Activated B cell treated with CpG ODN at 0.5 μM for 24 hours (primary cell): Measurements from ENCODE around the gene UBAC2. TPM values are rescaled to one million over a fixed set of nuclear protein-coding genes. Genes with fewer than 3 reads are reported as not detected.

Source experiments
- ATAC-seq: fragments of 200-7000 bp; cut with Tn5 transposase; one replicate; pipeline ENCODE4 v1.10.0; 2021; ENCODE audit warnings: low read depth, mild to moderate bottlenecking, moderate library complexity
- CTCF ChIA-PET: fragments of 350-600 bp; sonication (Branson Sonifier 250); formaldehyde crosslinking; loops from one replicate; lab custom pipeline; 2021; ENCODE audit warnings: antibody characterized with exemption; lab: Charles Lee
- POLR2A ChIA-PET: fragments of 350-600 bp; sonication (Branson Sonifier 250); formaldehyde crosslinking; loops from one replicate; lab custom pipeline; 2021; ENCODE audit warnings: antibody characterized with exemption; lab: Charles Lee
- DNase-seq: peaks from one replicate; pipeline ENCODE4 v3.0.0; 2022
- H3K27ac Mint-ChIP-seq: one replicate; pipeline ENCODE4 v1.8.0; 2020; ENCODE audit warnings: mixed read lengths
- H3K27me3 Mint-ChIP-seq: one replicate; pipeline ENCODE4 v1.8.0; 2021; ENCODE audit warnings: mixed read lengths
- H3K36me3 Mint-ChIP-seq: one replicate; pipeline ENCODE4 v1.8.0; 2021; ENCODE audit warnings: low read depth, mixed read lengths
- H3K4me1 Mint-ChIP-seq: one replicate; pipeline ENCODE4 v1.8.0; 2021; ENCODE audit warnings: mixed read lengths
- H3K4me3 Mint-ChIP-seq: one replicate; pipeline ENCODE4 v1.8.0; 2020; ENCODE audit warnings: mild to moderate bottlenecking, mixed read lengths
- H3K9me3 Mint-ChIP-seq: one replicate; pipeline ENCODE4 v1.8.0; 2020; ENCODE audit warnings: mixed read lengths
- intact Hi-C: fragments of 100-400 bp; cut with micrococcal nuclease; formaldehyde crosslinking; loops from one replicate; pipeline ENCODE4 v1.15.1; 2024
- total RNA-seq: library from RNA; stranded (reverse); gene quantifications from 2 replicates; pipeline ENCODE4 v1.2.3, GENCODE V29; 2022
- TF ChIP-seq, protein P1 (sequence below): fragments of 200-600 bp; IDR thresholded peaks from one replicate; pipeline ENCODE4 v1.8.0; 2022; ENCODE audit warnings: antibody characterized with exemption, mild to moderate bottlenecking

UBAC2 gene
- total RNA-seq, 1 donor from 2014 or later, result 51.0 TPM

- peaks cover 95% of the 10 kb centered on the region for H3K4me1 Mint-ChIP-seq
- peak overlapping the region; percentile 70 for H3K4me3 Mint-ChIP-seq
- ATAC-seq (peak; percentile 20), DNase-seq (no peak)
- POLR2A ChIA-PET, result interaction anchor here (0.6 to 2.5 kb wide), 8 partner anchors 9 to 180 kb away, joined by 4 to 17 read pairs (median 6); partner anchors contain the start of gene GPR183
- peak overlapping the region; percentile 94 for H3K27ac Mint-ChIP-seq
- H3K9me3 Mint-ChIP-seq, result no peaks in the 10 kb centered on the region
- peaks cover 42% of the 10 kb centered on the region for H3K36me3 Mint-ChIP-seq
- no peaks in the 10 kb centered on the region for H3K27me3 Mint-ChIP-seq
- CTCF ChIA-PET, result interaction anchor here (0.9 kb wide), 1 partner anchor 88 kb away, joined by 3 read pairs; no protein-coding TSS in a partner anchor
- intact Hi-C loops, result loop anchor here (5.0 kb wide), 1 partner anchor 155 kb away; the partner anchor contains the start of gene UBAC2
- TF ChIP-seq, protein P1, sequence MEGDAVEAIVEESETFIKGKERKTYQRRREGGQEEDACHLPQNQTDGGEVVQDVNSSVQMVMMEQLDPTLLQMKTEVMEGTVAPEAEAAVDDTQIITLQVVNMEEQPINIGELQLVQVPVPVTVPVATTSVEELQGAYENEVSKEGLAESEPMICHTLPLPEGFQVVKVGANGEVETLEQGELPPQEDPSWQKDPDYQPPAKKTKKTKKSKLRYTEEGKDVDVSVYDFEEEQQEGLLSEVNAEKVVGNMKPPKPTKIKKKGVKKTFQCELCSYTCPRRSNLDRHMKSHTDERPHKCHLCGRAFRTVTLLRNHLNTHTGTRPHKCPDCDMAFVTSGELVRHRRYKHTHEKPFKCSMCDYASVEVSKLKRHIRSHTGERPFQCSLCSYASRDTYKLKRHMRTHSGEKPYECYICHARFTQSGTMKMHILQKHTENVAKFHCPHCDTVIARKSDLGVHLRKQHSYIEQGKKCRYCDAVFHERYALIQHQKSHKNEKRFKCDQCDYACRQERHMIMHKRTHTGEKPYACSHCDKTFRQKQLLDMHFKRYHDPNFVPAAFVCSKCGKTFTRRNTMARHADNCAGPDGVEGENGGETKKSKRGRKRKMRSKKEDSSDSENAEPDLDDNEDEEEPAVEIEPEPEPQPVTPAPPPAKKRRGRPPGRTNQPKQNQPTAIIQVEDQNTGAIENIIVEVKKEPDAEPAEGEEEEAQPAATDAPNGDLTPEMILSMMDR, result no peak
Measured at GRCh38 chr13:99357131-99357596, 156.5 kb downstream of the UBAC2 start.

DNA sequence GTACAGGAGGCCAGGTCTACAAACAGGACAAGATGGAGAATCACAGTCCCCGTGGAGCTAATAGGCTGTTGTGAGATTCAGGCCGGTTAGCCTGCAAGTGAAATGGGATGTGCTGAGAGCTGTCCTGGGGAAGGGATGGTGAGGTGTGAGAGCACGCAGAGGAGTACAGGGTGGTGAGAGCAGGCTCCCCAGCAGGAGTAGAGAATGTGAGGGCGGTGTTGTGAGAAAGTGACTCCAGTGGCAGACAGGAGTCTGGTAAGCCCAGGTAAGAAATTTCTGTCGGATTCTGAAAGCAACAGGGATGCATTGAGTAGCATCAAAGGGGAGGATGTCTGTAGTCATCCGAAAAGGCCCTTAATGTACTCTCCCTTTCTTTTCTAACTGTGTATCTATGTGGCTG lies 157.3 kb downstream of the UBAC2 start:
- Mint-ChIP-seq H3K27ac (peak overlapping the region; percentile 94), H3K27me3 (no peaks in the 10 kb centered on the region), H3K9me3 (no peaks in the 10 kb centered on the region), H3K4me1 (peaks cover 95% of the 10 kb centered on the region), H3K4me3 (no peak overlapping the region), H3K36me3 (peaks cover 37% of the 10 kb centered on the region)
- POLR2A ChIA-PET, result interaction anchor here (0.9 to 2.5 kb wide), 4 partner anchors 10 to 51 kb away, joined by 5 to 10 read pairs (median 6); partner anchors contain the start of gene GPR183
- CTCF ChIA-PET, result no interaction called here
- intact Hi-C loops, result loop anchor here (5.0 kb wide), 1 partner anchor 156 kb away; the partner anchor contains the start of gene UBAC2
- no peak for ATAC-seq
- TF ChIP-seq, protein P1, result no peak
- no peak for DNase-seq

- TF ChIP-seq, protein P1, result no peak
- ChIA-PET POLR2A (interaction anchor here (0.5 to 2.3 kb wide), 6 partner anchors 12 to 89 kb away, joined by 3 to 23 read pairs (median 4); partner anchors contain the start of gene GPR183), CTCF (interaction anchor here (0.9 to 2.1 kb wide), 7 partner anchors 27 to 93 kb away, joined by 3 to 5 read pairs (median 3); no protein-coding TSS in a partner anchor)
- Mint-ChIP-seq H3K27me3 (no peaks in the 10 kb centered on the region), H3K4me3 (peak overlapping the region; percentile 21), H3K36me3 (peaks cover 31% of the 10 kb centered on the region), H3K4me1 (peaks cover 94% of the 10 kb centered on the region), H3K9me3 (no peaks in the 10 kb centered on the region), H3K27ac (peak overlapping the region; percentile 85)
- ATAC-seq (peak; percentile 27), DNase-seq (no peak)
- intact Hi-C loops, result loop anchor here (5.0 kb wide), 1 partner anchor 157 kb away; the partner anchor contains the start of gene UBAC2
Measured at GRCh38 chr13:99359528-99359927, 158.9 kb downstream of the UBAC2 start.

DNA sequence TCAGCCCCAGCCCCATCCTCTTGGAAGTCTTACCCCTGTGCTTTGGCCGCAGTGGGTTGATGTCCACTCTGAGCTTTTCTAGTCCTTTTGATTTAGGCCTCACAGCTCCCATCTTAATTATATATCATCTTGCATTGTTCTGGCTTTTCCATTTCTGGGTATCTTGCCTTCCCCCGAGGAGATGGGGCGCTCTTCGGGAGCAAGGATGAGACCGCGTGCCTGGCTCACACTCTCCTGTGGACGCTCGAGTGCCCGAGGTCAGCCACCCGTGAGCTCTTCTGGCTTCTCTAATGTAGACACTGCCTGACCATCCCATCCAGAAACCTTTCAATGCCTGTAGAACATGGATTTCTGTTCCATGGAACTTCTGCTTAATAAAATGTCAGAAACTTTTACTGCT lies 160.0 kb downstream of the UBAC2 start:
- Mint-ChIP-seq H3K27ac (peak overlapping the region; percentile 71), H3K27me3 (no peaks in the 10 kb centered on the region), H3K36me3 (peaks cover 31% of the 10 kb centered on the region), H3K4me3 (no peak overlapping the region), H3K9me3 (no peaks in the 10 kb centered on the region), H3K4me1 (peaks cover 93% of the 10 kb centered on the region)
- POLR2A ChIA-PET, result interaction anchor here (1.0 to 2.3 kb wide), 6 partner anchors 9 to 90 kb away, joined by 3 to 23 read pairs (median 4); no protein-coding TSS in a partner anchor
- ATAC-seq (no peak), DNase-seq (no peak)
- TF ChIP-seq, protein P1, result no peak
- intact Hi-C loops, result no loop called here
- CTCF ChIA-PET, result interaction anchor here (0.8 to 2.1 kb wide), 4 partner anchors 26 to 92 kb away, joined by 3 to 5 read pairs (median 4); no protein-coding TSS in a partner anchor

- ATAC-seq, result no peak
Measured at GRCh38 chr13:99361197-99361596, 160.5 kb downstream of the UBAC2 start.

More at GRCh38 chr13:99361197-99361596, 160.5 kb downstream of the UBAC2 start:
- intact Hi-C loops, result no loop called here
- Mint-ChIP-seq H3K9me3 (no peaks in the 10 kb centered on the region), H3K27me3 (no peaks in the 10 kb centered on the region), H3K4me3 (no peak overlapping the region), H3K36me3 (peaks cover 31% of the 10 kb centered on the region), H3K4me1 (peaks cover 93% of the 10 kb centered on the region), H3K27ac (peak overlapping the region; percentile 61)
- CTCF ChIA-PET, result interaction anchor here (0.8 to 2.1 kb wide), 3 partner anchors 26 to 92 kb away, joined by 3 to 5 read pairs (median 4); no protein-coding TSS in a partner anchor
- TF ChIP-seq, protein P1, result no peak
- DNase-seq, result no peak
- POLR2A ChIA-PET, result interaction anchor here (1.0 to 1.6 kb wide), 3 partner anchors 9 to 76 kb away, joined by 3 read pairs; no protein-coding TSS in a partner anchor
